DMS53 treated with DMSO at 0.1 percent for 48 hours (cell line): ENCODE data around the gene SLC16A10.
"Not testable (repeated sequence)": the region's sequence is repeated elsewhere in the genome, so short reads cannot be mapped to it uniquely, and the experiment has no call there.

Experiments
- DNase-seq: peaks from one replicate; lab custom pipeline; 2025; ENCODE audit not compliant: unreplicated experiment; lab: John Stamatoyannopoulos, UW

Gene SLC16A10, protein sequence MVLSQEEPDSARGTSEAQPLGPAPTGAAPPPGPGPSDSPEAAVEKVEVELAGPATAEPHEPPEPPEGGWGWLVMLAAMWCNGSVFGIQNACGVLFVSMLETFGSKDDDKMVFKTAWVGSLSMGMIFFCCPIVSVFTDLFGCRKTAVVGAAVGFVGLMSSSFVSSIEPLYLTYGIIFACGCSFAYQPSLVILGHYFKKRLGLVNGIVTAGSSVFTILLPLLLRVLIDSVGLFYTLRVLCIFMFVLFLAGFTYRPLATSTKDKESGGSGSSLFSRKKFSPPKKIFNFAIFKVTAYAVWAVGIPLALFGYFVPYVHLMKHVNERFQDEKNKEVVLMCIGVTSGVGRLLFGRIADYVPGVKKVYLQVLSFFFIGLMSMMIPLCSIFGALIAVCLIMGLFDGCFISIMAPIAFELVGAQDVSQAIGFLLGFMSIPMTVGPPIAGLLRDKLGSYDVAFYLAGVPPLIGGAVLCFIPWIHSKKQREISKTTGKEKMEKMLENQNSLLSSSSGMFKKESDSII

GRCh38 chr6:111087106-111087835, at the start of gene SLC16A10:
TSS of gene SLC16A10 (plus strand) at chr6:111087503. CDS start at chr6:111087753, 250 bp downstream.
- DNase-seq, result peak; percentile 29

- DNase-seq, result no peak
Observed at GRCh38 chr6:111038534-111039252, 48.6 kb upstream of the SLC16A10 start.

DNA sequence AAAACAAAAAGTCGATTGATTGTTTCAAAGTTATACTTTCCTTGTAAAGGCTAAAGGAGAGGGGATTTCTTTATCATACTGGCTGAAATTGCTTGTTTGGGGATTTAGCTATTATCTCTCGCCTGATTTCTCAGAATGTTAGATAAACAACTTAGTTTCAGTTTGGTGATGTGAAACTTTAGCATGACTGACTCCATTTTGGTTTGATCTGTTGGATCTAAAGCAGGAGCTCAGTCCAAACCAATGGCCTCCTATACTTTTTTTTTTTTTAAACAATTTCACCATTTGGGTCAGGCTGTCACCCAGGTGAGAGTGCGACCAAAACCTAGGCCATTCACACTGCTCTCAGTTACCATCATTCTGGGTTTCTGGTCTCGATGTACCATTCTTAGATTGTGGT, 45.4 kb upstream of the SLC16A10 start:
- no peak for DNase-seq

- DNase-seq, result no peak
Observed at GRCh38 chr6:111047244-111047643, 40.1 kb upstream of the SLC16A10 start.

GRCh38 chr6:111050261-111051023, 36.9 kb upstream of the SLC16A10 start:
- DNase-seq, result no peak

DNA sequence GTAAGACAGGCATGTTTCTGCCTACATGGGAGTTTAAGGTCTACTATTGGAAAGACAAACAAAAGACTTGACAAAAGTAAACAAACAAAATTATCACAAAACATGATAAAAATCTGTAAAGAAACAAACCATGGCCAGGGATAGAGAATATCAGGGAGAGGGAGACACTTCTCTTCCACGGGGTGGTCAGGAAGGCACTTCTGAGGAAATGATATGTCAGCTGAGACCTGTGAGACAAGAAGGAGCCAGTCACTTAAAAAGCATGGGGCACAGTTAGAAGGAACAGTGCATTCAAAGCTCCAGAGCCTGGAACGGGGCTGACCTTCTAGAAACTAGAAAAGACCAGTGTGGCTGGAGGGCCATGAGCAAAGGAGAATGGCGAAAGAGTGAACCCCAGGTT, 35.1 kb upstream of the SLC16A10 start:
- no peak for DNase-seq

DNA sequence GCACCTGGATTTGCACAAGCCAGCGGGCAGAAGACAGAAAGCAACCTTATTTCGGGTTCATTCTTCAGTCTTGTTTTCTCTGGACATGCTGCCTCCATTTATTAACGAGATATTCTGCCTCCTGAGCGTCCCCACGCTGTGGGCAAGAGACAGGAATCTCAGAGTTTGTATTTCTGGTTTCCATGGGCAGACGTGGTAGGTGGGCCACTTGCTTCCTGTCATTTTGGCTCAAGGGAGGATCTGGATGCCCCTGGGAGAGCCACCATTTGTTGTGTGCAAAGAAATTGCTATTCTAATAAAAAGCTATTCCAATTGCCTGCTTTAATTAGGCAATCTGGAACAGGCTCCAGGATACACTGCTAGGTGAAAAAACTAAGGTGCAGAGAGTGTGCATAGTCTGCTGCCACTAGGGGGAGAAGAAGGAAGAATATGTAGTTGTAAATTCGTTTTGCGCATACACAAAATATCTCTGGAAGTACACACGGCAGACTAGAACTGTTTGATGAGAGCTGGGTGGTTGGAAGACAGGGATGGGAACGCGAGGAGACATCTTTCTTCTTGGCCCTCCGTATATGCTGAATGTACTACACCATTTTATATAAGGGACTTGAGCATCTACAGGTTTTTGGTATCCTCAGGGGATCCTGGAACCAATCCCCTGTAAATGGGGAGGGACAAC, 30.1 kb upstream of the SLC16A10 start:
- peak; percentile 50 for DNase-seq

GRCh38 chr6:111061508-111061907, 25.8 kb upstream of the SLC16A10 start:
- no peak for DNase-seq

DNA sequence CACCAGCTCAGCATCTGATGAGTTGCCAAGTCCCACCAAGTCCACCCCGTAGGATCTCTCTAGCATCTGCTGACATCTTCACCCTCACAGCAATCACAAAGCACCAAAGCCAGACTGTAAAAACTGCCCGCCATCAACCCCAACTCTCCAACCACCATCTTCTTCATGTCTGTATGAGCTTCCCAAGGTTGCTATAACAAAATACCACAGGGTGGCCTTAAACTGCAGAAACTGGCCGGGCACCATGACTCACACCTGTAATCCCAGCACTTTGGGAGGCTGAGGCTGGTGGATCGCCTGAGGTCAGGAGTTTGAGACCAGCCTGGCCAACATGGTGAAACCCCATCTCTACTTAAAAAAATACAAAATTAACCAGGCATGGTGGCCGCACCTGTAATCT, 25.3 kb upstream of the SLC16A10 start:
- not testable (repeated sequence) for DNase-seq

GRCh38 chr6:111062860-111063259, 24.4 kb upstream of the SLC16A10 start:
- DNase-seq, result not testable (repeated sequence)

- DNase-seq, result no peak
Observed at GRCh38 chr6:111068109-111068865, 19.0 kb upstream of the SLC16A10 start.

GRCh38 chr6:111068866-111069234, 18.5 kb upstream of the SLC16A10 start:
- no peak for DNase-seq

DNA sequence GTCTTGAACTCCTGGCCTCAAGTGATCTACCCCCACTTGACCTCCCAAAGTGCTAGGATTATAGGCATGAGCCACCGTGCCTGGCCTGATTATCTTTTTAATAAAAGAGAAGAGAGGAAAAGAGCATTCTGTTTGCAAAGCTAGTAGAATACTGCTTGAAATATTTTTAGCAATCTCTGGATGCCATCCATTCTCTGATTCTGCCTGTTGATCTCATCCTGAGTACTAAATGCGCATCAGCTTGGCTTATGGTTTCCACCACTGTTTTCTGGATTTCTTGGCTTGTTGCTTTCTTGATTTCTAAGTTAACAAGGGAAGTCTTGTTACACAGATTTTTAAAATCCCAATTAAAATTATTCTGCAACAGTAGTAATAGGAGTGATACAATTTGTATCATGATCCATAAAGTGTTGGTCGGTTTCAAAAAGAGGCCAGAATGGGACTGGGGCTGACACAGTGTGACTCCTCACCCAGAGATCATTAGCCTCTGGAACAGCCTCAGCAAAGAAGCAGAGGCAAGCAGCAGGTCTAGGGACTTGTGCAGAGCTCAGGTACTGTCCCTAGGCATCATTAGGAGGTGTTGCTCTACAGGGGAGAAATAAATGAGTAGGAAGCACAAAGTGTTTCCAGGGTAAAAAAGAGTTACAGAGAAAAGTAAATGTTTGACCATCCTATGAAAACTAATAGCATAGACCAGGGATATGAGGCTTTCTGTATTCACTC, 17.8 kb upstream of the SLC16A10 start:
- no peak for DNase-seq

GRCh38 chr6:111070105-111071005, 16.9 kb upstream of the SLC16A10 start:
- DNase-seq, result no peak

DNA sequence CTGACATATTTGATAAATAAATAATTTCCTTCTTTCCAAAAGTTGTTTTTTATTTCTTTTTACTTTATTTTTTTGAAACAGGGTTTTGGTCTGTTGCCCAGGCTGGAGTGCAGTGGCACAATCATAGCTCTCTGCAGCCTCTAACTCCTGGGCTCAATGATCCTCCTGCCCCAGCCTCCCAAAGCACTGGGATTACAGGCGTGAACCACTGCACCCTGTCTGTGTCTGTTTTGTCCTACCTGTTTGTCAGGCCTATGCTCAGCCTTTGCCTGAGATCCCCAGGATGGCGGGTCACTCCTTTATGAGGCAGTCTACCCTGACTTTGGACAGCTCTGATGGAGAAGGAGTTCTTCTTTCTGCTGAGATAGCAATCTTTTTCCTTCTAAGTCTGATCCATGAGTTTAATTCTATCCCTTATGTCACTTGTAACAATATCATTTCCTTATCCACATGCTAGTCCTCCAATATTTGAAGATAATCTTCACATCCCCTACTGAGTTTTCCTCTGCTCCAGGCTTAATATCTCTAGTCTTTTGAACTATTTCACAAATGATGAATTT, 14.4 kb upstream of the SLC16A10 start:
- no peak for DNase-seq

- no peak for DNase-seq
Observed at GRCh38 chr6:111074311-111074710, 13.0 kb upstream of the SLC16A10 start.

DNA sequence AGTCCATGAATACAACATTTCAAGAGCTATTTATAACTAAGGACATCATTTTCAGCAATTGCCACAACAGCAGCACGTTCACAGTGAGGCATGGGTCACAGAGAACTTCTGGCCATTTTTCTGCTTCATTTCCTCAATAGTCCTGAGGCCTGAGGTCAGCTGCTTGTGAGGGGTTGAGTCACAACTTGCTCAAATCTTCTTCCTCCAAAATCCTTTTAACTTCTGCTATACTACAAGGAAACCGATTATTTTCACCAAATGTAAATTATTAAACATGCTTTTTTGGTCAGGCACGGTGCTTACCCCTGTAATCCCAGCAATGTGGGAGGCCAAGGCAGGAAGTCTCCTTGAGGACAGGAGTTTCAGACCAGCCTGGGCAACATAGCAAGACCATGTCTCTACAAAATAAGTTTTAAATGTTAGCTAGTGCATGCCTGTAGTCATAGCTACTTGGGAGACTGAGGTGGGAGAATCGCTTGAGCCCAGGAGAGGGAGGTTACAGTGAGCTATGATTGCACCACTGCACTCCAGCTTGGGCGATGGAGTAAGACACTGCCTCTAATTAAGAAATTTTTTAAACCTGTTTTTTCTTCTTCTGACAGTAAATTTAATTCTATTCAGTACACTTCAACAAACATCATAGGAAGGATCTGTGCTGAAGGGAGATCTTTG, 11.1 kb upstream of the SLC16A10 start:
- DNase-seq, result no peak
